GM18517 (cell line): ENCODE data around the gene USF3.

ENCODE experiments used
- ATAC-seq: cut with Tn5 transposase; IDR thresholded peaks from one replicate; pipeline ENCODE4 v1.9.1; 2021; ENCODE audit warnings: mild to moderate bottlenecking, moderate library complexity; ENCODE audit not compliant: unreplicated experiment

Gene USF3

DNA sequence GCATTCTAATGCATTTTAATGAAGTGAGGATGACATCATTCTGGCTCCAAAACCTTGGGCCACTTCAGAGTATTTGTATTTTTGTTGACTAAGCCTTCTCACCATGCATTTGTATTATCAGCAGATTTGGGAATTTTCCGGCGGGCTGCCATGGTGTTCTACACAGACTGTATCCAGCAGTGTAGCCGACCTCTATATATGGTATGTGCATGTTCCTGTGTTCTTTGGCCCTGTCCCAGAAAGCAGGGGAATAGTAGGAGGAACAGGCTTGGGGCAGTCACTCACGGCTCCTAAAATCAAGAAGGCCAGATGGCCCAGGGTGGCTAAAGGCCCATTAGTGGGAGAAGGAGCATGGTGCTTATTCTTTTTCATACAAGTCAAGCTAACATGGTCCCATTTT is 80.5 kb downstream of the USF3 start:
- ATAC-seq = no peak

DNA sequence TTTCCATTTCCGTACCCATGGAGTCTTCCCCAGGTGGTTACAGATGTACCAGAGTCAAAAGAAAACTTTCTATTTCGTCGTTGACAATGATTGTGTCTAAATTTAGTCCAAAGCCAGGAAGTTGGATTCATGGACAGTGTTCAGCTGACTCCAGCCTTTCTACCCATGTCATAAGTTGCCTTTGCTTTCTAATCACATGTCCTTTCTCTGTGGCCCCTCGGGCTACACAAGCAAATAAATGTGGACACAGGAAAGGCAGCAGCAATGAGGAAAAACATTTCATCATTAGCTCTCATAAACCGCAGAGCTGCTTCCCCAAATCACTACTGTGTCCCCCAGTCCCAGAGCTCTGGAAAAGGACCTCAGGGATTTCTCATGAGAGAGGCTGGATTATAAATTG is 82.0 kb downstream of the USF3 start:
- ATAC-seq = no peak

DNA sequence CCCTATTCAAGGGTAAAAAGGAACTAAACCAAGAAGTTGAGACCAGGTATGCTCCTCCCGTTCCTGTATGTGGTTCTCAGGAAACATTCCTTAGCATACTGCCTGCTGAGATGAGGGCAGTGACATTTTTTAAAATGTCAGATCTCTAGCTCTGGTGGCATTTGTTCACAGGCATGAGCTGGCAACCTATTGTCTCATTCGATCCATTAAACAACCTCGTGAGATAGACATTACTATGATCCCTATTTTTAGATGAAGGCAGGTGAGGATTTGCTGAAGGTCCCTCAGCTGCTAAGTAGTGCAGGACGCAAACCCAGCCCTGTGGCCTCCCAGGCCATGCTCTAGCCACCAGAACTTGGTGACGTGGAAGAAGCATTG is 89.2 kb downstream of the USF3 start:
- peak; percentile 8 for ATAC-seq

DNA sequence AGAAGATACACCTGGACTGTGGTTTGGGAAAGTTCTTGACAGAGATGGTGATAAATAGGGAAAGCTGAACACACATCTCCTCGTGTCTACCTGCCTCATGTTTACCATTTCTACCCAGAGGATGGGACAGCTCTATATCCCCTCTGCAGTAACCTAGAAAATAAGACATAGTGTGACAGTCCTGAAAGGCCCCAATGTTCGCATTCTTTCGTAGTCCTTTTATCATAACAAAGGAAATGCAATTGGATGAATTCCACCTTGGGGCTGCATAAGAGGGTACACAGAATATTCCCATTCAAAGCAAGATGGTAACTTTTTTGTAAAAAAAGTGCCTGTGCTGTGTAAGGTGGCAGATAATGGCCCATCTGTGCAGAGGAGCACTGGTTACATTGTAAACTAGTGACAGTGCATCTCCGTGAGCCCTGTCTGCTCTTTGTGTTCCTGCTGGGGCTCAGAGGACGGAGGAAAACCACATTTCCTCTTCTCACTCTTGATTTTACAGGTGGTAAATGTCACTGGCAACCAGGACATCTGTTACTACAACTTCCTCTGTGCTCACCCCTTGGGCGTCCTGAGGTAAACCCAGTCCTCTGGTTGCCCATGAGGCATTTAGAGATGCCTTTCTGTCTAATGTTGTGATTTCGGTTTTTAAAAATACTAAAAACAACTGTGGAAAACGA is 89.8 kb downstream of the USF3 start:
- ATAC-seq = peak; percentile 99

- no peak for ATAC-seq
Observed at GRCh38 chr3:113602836-113603235, 93.6 kb downstream of the USF3 start.

- no peak for ATAC-seq
Observed at GRCh38 chr3:113602256-113602655, 94.2 kb downstream of the USF3 start.

GRCh38 chr3:113601240-113601639 is 95.2 kb downstream of the USF3 start:
- ATAC-seq = no peak

DNA sequence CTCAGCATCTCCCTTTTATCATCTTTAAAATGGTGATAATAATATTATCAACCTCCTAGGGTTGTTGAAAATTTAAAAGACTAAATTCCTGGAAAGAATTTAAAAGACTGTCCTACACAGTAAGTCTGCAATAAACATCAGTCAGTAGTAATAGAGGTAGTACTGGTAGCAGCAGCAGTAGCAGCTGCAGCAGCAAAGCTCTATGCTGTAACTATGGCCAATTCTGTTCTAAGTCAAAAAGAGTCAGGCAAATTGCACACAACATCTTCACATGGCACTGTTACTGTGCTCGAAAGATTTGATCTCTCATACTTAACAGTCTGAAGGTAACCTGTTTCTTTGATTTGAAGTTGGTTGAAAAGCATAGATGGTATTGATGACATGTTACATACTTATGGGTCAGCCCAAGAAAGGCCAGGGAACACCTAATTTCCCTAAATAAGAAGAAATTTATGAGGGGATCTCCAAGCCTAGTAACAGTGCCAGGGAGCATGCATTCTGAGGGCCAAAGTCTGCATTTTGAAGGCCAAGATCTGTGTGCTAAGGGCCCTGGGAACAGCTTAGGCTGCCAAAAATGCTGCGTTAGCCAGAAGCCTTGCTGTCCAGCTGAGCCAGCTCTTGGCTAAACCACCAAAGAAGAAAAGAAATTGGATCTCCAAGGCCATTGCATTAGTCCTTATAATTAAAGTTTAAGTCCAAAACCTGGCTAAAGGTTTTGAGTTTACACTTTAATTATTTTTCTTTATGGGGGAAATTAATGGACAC is 95.8 kb downstream of the USF3 start:
- no peak for ATAC-seq
